Measurements from ENCODE around the gene SZT2.
"Not testable (repeated sequence)": the region's sequence is repeated elsewhere in the genome, so short reads cannot be mapped to it uniquely, and the experiment has no call there.

SZT2 gene

GRCh38 chr1:43484367-43484766, 94.7 kb downstream of the SZT2 start:
- no peak for DNase-seq (ENCODE audit: low read depth in 3 of 3, low spot score in 1 of 3)

GRCh38 chr1:43488165-43488564, 98.5 kb downstream of the SZT2 start:
- no peak for DNase-seq (ENCODE audit: low read depth in 3 of 3, low spot score in 1 of 3)

GRCh38 chr1:43491061-43491460, 101.4 kb downstream of the SZT2 start:
- DNase-seq (ENCODE audit: low read depth in 3 of 3, low spot score in 1 of 3), result no peak

- DNase-seq (ENCODE audit: low read depth in 3 of 3, low spot score in 1 of 3), result no peak
Observed at GRCh38 chr1:43492826-43493225, 103.1 kb downstream of the SZT2 start.

GRCh38 chr1:43493661-43494450, 104.2 kb downstream of the SZT2 start:
- no peak for DNase-seq (ENCODE audit: low read depth in 3 of 3, low spot score in 1 of 3)

GRCh38 chr1:43495204-43495603, 105.5 kb downstream of the SZT2 start:
- DNase-seq (ENCODE audit: low read depth in 3 of 3, low spot score in 1 of 3), result no peak

- DNase-seq (ENCODE audit: low read depth in 3 of 3, low spot score in 1 of 3), result no peak
Observed at GRCh38 chr1:43499898-43500297, 110.2 kb downstream of the SZT2 start.

GRCh38 chr1:43501806-43502205, 112.1 kb downstream of the SZT2 start:
- not testable (repeated sequence) for DNase-seq (ENCODE audit: low read depth in 3 of 3, low spot score in 1 of 3)

GRCh38 chr1:43503534-43503933, 113.8 kb downstream of the SZT2 start:
- no peak for DNase-seq (ENCODE audit: low read depth in 3 of 3, low spot score in 1 of 3)

Data from stimulated activated CD4-positive, alpha-beta T cell treated with anti-CD3 and anti-CD28 coated beads, TNF-alpha, amount 100 ng/mL, for 1 hour (primary cell).